Middle frontal gyrus (tissue), 1 donor: ENCODE results near the gene CRHR2.

Experiments used
- DNase-seq: peaks from one replicate; pipeline ENCODE4 v3.0.0-alpha.2; 2015; ENCODE audit warnings: low spot score; ENCODE audit errors: extremely low spot score

Gene CRHR2

GRCh38 chr7:30683306-30683705 is 1.1 kb upstream of the CRHR2 start:
- DNase-seq = no peak

GRCh38 chr7:30681815-30682211 is 443 bp downstream of the CRHR2 start:
- DNase-seq = no peak

- DNase-seq = no peak
Measured at GRCh38 chr7:30681331-30681797, 892 bp downstream of the CRHR2 start.

GRCh38 chr7:30679664-30680063 is 2.6 kb downstream of the CRHR2 start:
- DNase-seq = no peak

- no peak for DNase-seq
Measured at GRCh38 chr7:30678805-30679204, 3.5 kb downstream of the CRHR2 start.

GRCh38 chr7:30674876-30675275 is 7.4 kb downstream of the CRHR2 start:
- no peak for DNase-seq

- no peak for DNase-seq
Measured at GRCh38 chr7:30674420-30674819, 7.8 kb downstream of the CRHR2 start.

GRCh38 chr7:30671793-30672465 is 10.3 kb downstream of the CRHR2 start:
- DNase-seq = no peak

GRCh38 chr7:30668102-30668501 is 14.2 kb downstream of the CRHR2 start:
- no peak for DNase-seq

GRCh38 chr7:30667172-30667571 is 15.1 kb downstream of the CRHR2 start:
- no peak for DNase-seq

- DNase-seq = no peak
Measured at GRCh38 chr7:30665449-30665848, 16.8 kb downstream of the CRHR2 start.

- DNase-seq = no peak
Measured at GRCh38 chr7:30665043-30665442, 17.2 kb downstream of the CRHR2 start.

GRCh38 chr7:30664184-30664885 is 17.9 kb downstream of the CRHR2 start:
- DNase-seq = no peak

- no peak for DNase-seq
Measured at GRCh38 chr7:30663414-30663813, 18.8 kb downstream of the CRHR2 start.

- no peak for DNase-seq
Measured at GRCh38 chr7:30662431-30662939, 19.8 kb downstream of the CRHR2 start.

- no peak for DNase-seq
Measured at GRCh38 chr7:30661926-30662325, 20.3 kb downstream of the CRHR2 start.

- DNase-seq = no peak
Measured at GRCh38 chr7:30660331-30661255, 21.7 kb downstream of the CRHR2 start.

- DNase-seq = no peak
Measured at GRCh38 chr7:30659312-30659711, 22.9 kb downstream of the CRHR2 start.

GRCh38 chr7:30658479-30659074 is 23.7 kb downstream of the CRHR2 start:
- no peak for DNase-seq

GRCh38 chr7:30657131-30657530 is 25.1 kb downstream of the CRHR2 start:
- no peak for DNase-seq
